Memory B cell (primary cell): ENCODE data around the gene ACSF3.

Experiments used
- ATAC-seq: fragments of 150-1000 bp; cut with Tn5 transposase; 2 replicates; pipeline ENCODE4 v1.10.0; 2021; ENCODE audit warnings: low read depth, mild to moderate bottlenecking, moderate library complexity
- DNase-seq, 2 donors: peaks; one replicate each; pipeline ENCODE4 v3.0.0; 2022; ENCODE audit warnings: low spot score in 2 of 2
- H3K27ac Mint-ChIP-seq: one replicate; pipeline ENCODE4 v1.8.0; 2022; ENCODE audit warnings: mild to moderate bottlenecking, moderate library complexity, mixed read lengths
- H3K27me3 Mint-ChIP-seq: one replicate; pipeline ENCODE4 v1.8.0; 2022; ENCODE audit warnings: mixed read lengths
- H3K36me3 Mint-ChIP-seq: one replicate; pipeline ENCODE4 v1.8.0; 2022; ENCODE audit warnings: mild to moderate bottlenecking, mixed read lengths
- H3K4me1 Mint-ChIP-seq: one replicate; pipeline ENCODE4 v1.8.0; 2022; ENCODE audit warnings: mixed read lengths
- H3K4me3 Mint-ChIP-seq: one replicate; pipeline ENCODE4 v1.8.0; 2022; ENCODE audit warnings: mild to moderate bottlenecking, moderate library complexity, mixed read lengths
- H3K9me3 Mint-ChIP-seq: one replicate; pipeline ENCODE4 v1.8.0; 2022; ENCODE audit warnings: mixed read lengths

The ACSF3 gene

GRCh38 chr16:89135166-89135565 lies 41.5 kb downstream of the ACSF3 start:
- no peaks in the 10 kb centered on the region for H3K4me1 Mint-ChIP-seq
- DNase-seq (no peak), ATAC-seq (no peak)
- H3K4me3 Mint-ChIP-seq = no peak overlapping the region
- H3K36me3 Mint-ChIP-seq = peaks cover 20% of the 10 kb centered on the region
- no peaks in the 10 kb centered on the region for H3K9me3 Mint-ChIP-seq
- no peak overlapping the region for H3K27ac Mint-ChIP-seq
- no peaks in the 10 kb centered on the region for H3K27me3 Mint-ChIP-seq

- no peaks in the 10 kb centered on the region for H3K9me3 Mint-ChIP-seq
- no peaks in the 10 kb centered on the region for H3K4me1 Mint-ChIP-seq
- no peak overlapping the region for H3K4me3 Mint-ChIP-seq
- DNase-seq = no peak
- no peak overlapping the region for H3K27ac Mint-ChIP-seq
- ATAC-seq = no peak
- H3K27me3 Mint-ChIP-seq = no peaks in the 10 kb centered on the region
- H3K36me3 Mint-ChIP-seq = peaks cover 20% of the 10 kb centered on the region
Observed at GRCh38 chr16:89135971-89136765, 42.5 kb downstream of the ACSF3 start.

GRCh38 chr16:89136931-89137330 lies 43.3 kb downstream of the ACSF3 start:
- H3K4me1 Mint-ChIP-seq = no peaks in the 10 kb centered on the region
- no peak for DNase-seq
- H3K27ac Mint-ChIP-seq = no peak overlapping the region

GRCh38 chr16:89137666-89138512 lies 44.2 kb downstream of the ACSF3 start:
- ATAC-seq (no peak), DNase-seq (no peak)
- no peak overlapping the region for H3K27ac Mint-ChIP-seq
- no peaks in the 10 kb centered on the region for H3K27me3 Mint-ChIP-seq
- no peak overlapping the region for H3K4me3 Mint-ChIP-seq
- no peaks in the 10 kb centered on the region for H3K9me3 Mint-ChIP-seq
- no peaks in the 10 kb centered on the region for H3K4me1 Mint-ChIP-seq
- peaks cover 20% of the 10 kb centered on the region for H3K36me3 Mint-ChIP-seq

More at GRCh38 chr16:89136931-89137330, 43.3 kb downstream of the ACSF3 start:
- Mint-ChIP-seq H3K36me3 (peaks cover 20% of the 10 kb centered on the region), H3K27me3 (no peaks in the 10 kb centered on the region), H3K9me3 (no peaks in the 10 kb centered on the region), H3K4me3 (no peak overlapping the region)
- no peak for ATAC-seq

GRCh38 chr16:89138513-89138795 lies 44.8 kb downstream of the ACSF3 start:
- H3K36me3 Mint-ChIP-seq = peaks cover 20% of the 10 kb centered on the region
- no peak overlapping the region for H3K27ac Mint-ChIP-seq
- no peak overlapping the region for H3K4me3 Mint-ChIP-seq
- ATAC-seq (no peak), DNase-seq (no peak)
- no peaks in the 10 kb centered on the region for H3K9me3 Mint-ChIP-seq
- no peaks in the 10 kb centered on the region for H3K4me1 Mint-ChIP-seq
- H3K27me3 Mint-ChIP-seq = no peaks in the 10 kb centered on the region

- no peaks in the 10 kb centered on the region for H3K4me1 Mint-ChIP-seq
- H3K9me3 Mint-ChIP-seq = no peaks in the 10 kb centered on the region
- no peak overlapping the region for H3K4me3 Mint-ChIP-seq
- H3K27ac Mint-ChIP-seq = no peak overlapping the region
- no peak for ATAC-seq
- no peak for DNase-seq
- no peaks in the 10 kb centered on the region for H3K27me3 Mint-ChIP-seq
- H3K36me3 Mint-ChIP-seq = peaks cover 20% of the 10 kb centered on the region
Observed at GRCh38 chr16:89138843-89139520, 45.3 kb downstream of the ACSF3 start.

- Mint-ChIP-seq H3K4me3 (no peak overlapping the region), H3K4me1 (no peaks in the 10 kb centered on the region), H3K9me3 (no peaks in the 10 kb centered on the region), H3K27me3 (no peaks in the 10 kb centered on the region), H3K36me3 (peaks cover 14% of the 10 kb centered on the region), H3K27ac (no peak overlapping the region)
- ATAC-seq (no peak), DNase-seq (no peak)
Observed at GRCh38 chr16:89139907-89140361, 46.3 kb downstream of the ACSF3 start.

GRCh38 chr16:89140401-89140800 lies 46.7 kb downstream of the ACSF3 start:
- Mint-ChIP-seq H3K4me1 (no peaks in the 10 kb centered on the region), H3K4me3 (no peak overlapping the region), H3K27ac (no peak overlapping the region), H3K27me3 (no peaks in the 10 kb centered on the region), H3K36me3 (peaks cover 12% of the 10 kb centered on the region), H3K9me3 (no peaks in the 10 kb centered on the region)
- DNase-seq (no peak), ATAC-seq (no peak)

- H3K27ac Mint-ChIP-seq = no peak overlapping the region
- no peak overlapping the region for H3K4me3 Mint-ChIP-seq
- H3K27me3 Mint-ChIP-seq = no peaks in the 10 kb centered on the region
- no peaks in the 10 kb centered on the region for H3K9me3 Mint-ChIP-seq
- peaks cover 11% of the 10 kb centered on the region for H3K36me3 Mint-ChIP-seq
- no peaks in the 10 kb centered on the region for H3K4me1 Mint-ChIP-seq
- ATAC-seq (no peak), DNase-seq (no peak)
Observed at GRCh38 chr16:89140981-89141883, 47.6 kb downstream of the ACSF3 start.

GRCh38 chr16:89141884-89142267 lies 48.2 kb downstream of the ACSF3 start:
- ATAC-seq (no peak), DNase-seq (no peak)
- Mint-ChIP-seq H3K4me3 (no peak overlapping the region), H3K36me3 (peaks cover 14% of the 10 kb centered on the region), H3K9me3 (no peaks in the 10 kb centered on the region), H3K27ac (no peak overlapping the region), H3K4me1 (peaks cover 3% of the 10 kb centered on the region), H3K27me3 (no peaks in the 10 kb centered on the region)

- DNase-seq (no peak), ATAC-seq (no peak)
- H3K36me3 Mint-ChIP-seq = peaks cover 14% of the 10 kb centered on the region
- no peaks in the 10 kb centered on the region for H3K27me3 Mint-ChIP-seq
- no peak overlapping the region for H3K4me3 Mint-ChIP-seq
- no peaks in the 10 kb centered on the region for H3K9me3 Mint-ChIP-seq
- no peak overlapping the region for H3K27ac Mint-ChIP-seq
- peaks cover 3% of the 10 kb centered on the region for H3K4me1 Mint-ChIP-seq
Observed at GRCh38 chr16:89142474-89143195, 49.0 kb downstream of the ACSF3 start.

- no peak overlapping the region for H3K27ac Mint-ChIP-seq
- DNase-seq (no peak), ATAC-seq (no peak)
- H3K27me3 Mint-ChIP-seq = no peaks in the 10 kb centered on the region
- no peak overlapping the region for H3K4me3 Mint-ChIP-seq
- H3K36me3 Mint-ChIP-seq = peaks cover 16% of the 10 kb centered on the region
- no peaks in the 10 kb centered on the region for H3K9me3 Mint-ChIP-seq
- H3K4me1 Mint-ChIP-seq = peaks cover 3% of the 10 kb centered on the region
Observed at GRCh38 chr16:89143201-89143741, 49.6 kb downstream of the ACSF3 start.
